Activated CD8-positive, alpha-beta memory T cell treated with anti-CD3 and anti-CD28 coated beads for 1 hour (primary cell): ENCODE measurements around the gene GRAP.

Experiments
- DNase-seq, 2 donors: peaks; one replicate each; pipeline ENCODE4 v3.0.0-alpha.2; 2020; ENCODE audit warnings: low read depth in 1 of 2; ENCODE audit errors: extremely low read depth in 1 of 2

The GRAP gene

GRCh38 chr17:18987230-18987610 is 59.5 kb downstream of the GRAP start:
- DNase-seq, result no peak

- DNase-seq, result no peak
Measured at GRCh38 chr17:18986541-18987229, 60.1 kb downstream of the GRAP start.

- no peak for DNase-seq
Measured at GRCh38 chr17:18985475-18985874, 61.3 kb downstream of the GRAP start.

- DNase-seq, result no peak
Measured at GRCh38 chr17:18984273-18985114, 62.3 kb downstream of the GRAP start.

GRCh38 chr17:18981642-18982424 is 64.9 kb downstream of the GRAP start:
- no peak for DNase-seq

- DNase-seq, result no peak
Measured at GRCh38 chr17:18981335-18981641, 65.5 kb downstream of the GRAP start.

GRCh38 chr17:18980682-18981334 is 65.9 kb downstream of the GRAP start:
- no peak for DNase-seq

GRCh38 chr17:18978655-18979054 is 68.1 kb downstream of the GRAP start:
- no peak for DNase-seq

- no peak for DNase-seq
Measured at GRCh38 chr17:18978050-18978449, 68.7 kb downstream of the GRAP start.

GRCh38 chr17:18977646-18978045 is 69.1 kb downstream of the GRAP start:
- no peak for DNase-seq

GRCh38 chr17:18977021-18977420 is 69.7 kb downstream of the GRAP start:
- no peak for DNase-seq

GRCh38 chr17:18976201-18976600 is 70.6 kb downstream of the GRAP start:
- no peak for DNase-seq

- DNase-seq, result no peak
Measured at GRCh38 chr17:18975597-18975996, 71.2 kb downstream of the GRAP start.

- DNase-seq, result no peak
Measured at GRCh38 chr17:18974407-18975149, 72.2 kb downstream of the GRAP start.

- no peak for DNase-seq
Measured at GRCh38 chr17:18971801-18972200, 75.0 kb downstream of the GRAP start.
